HepG2 (cell line): ENCODE data around the gene LHPP. TPM values are rescaled to one million over a fixed set of nuclear protein-coding genes. Genes with fewer than 3 reads are reported as not detected.
A peak's percentile ranks its signal among the peaks of the same experiment; 100 is the strongest.

ENCODE experiments used
- ATAC-seq: fragments of 200-7000 bp; cut with Tn5 transposase; 3 replicates; pipeline ENCODE4 v1.9.1; 2020; ENCODE audit warnings: mild to moderate bottlenecking, moderate library complexity
- BruUV-seq: library from RNA; stranded (reverse); fragments of 400-500 nt; replicated peaks from 2 replicates; lab custom pipeline; 2021; lab: Mats Ljungman, UMichigan
- CTCF ChIA-PET: fragments of 300-600 bp; formaldehyde crosslinking; extraction: SDS; loops from one replicate; lab custom pipeline; 2021; ENCODE audit warnings: low total read pairs, inconsistent platforms, low intra/inter-chr PET ratio; lab: Yijun Ruan, JAX
- POLR2A ChIA-PET: fragments of 350-600 bp; sonication (Branson Sonifier 250); formaldehyde crosslinking; loops from one replicate; lab custom pipeline; 2020; ENCODE audit warnings: antibody characterized with exemption, inconsistent platforms; lab: Yijun Ruan, JAX
- DNase-seq: peaks from one replicate; pipeline ENCODE4 v3.0.0-alpha.2; 2015; ENCODE audit warnings: low spot score
- FAIRE-seq: peaks from 3 replicates; lab custom pipeline; 2011; peaks lifted over from hg19 to GRCh38; lab: Jason Lieb, UNC
- H2AFZ ChIP-seq: one replicate; pipeline ENCODE4 v1.6.1; 2011; ENCODE audit warnings: low read length, inconsistent platforms
- H3K27ac ChIP-seq: fragments of 300-600 bp; 3 replicates; pipeline ENCODE4 v1.8.0; 2011; ENCODE audit warnings: mixed run types, mild to moderate bottlenecking, mixed read lengths, low read length, inconsistent platforms; ENCODE audit not compliant: insufficient read depth; ENCODE audit errors: extremely low read length
- H3K27me3 ChIP-seq, 2 experiments: fragments of 200-600 bp in 1 of 2; 2 replicates in 1 of 2; 3 replicates in 1 of 2; pipeline versions ENCODE4 v1.6.0 to v1.8.0; 2011; ENCODE audit warnings: low read length in 2 of 2, mild to moderate bottlenecking in 2 of 2, moderate library complexity in 2 of 2, inconsistent platforms in 1 of 2; ENCODE audit not compliant: insufficient read depth in 2 of 2, control insufficient read depth in 1 of 2
- H3K36me3 ChIP-seq, 2 experiments: fragments of 200-600 bp in 1 of 2; replicated peaks in 1 of 2; 2 replicates in 1 of 2; 3 replicates in 1 of 2; pipeline versions ENCODE4 v1.5.1 to v1.8.0; 2011; ENCODE audit warnings: low read length in 2 of 2, inconsistent platforms in 1 of 2; ENCODE audit not compliant: insufficient read depth in 2 of 2, control insufficient read depth in 1 of 2
- H3K4me1 ChIP-seq: 2 replicates; pipeline ENCODE4 v1.5.1; 2012; ENCODE audit warnings: low read length, inconsistent platforms; ENCODE audit not compliant: insufficient read depth
- H3K4me2 ChIP-seq: 2 replicates; pipeline ENCODE4 v1.6.0; 2011; ENCODE audit warnings: low read depth, low read length, inconsistent platforms
- H3K4me3 ChIP-seq, 3 experiments: fragments of 200-600 bp in 1 of 3; sonication (generic), shearing (Covaris generic) in 1 of 3; replicated peaks in 1 of 3; 2 replicates each; pipeline ENCODE4 v1.5.1; 2011 to 2016; ENCODE audit warnings: low read length in 3 of 3, inconsistent platforms in 2 of 3, low read depth in 2 of 3, mild to moderate bottlenecking in 2 of 3, control low read depth in 1 of 3, mixed read lengths in 1 of 3; ENCODE audit not compliant: insufficient read depth in 1 of 3
- H3K79me2 ChIP-seq: one replicate; pipeline ENCODE4 v1.6.1; 2011; ENCODE audit warnings: low read length, inconsistent platforms; ENCODE audit not compliant: insufficient read depth
- H3K9ac ChIP-seq: 2 replicates; pipeline ENCODE4 v1.6.0; 2011; ENCODE audit warnings: mild to moderate bottlenecking, low read depth, low read length, inconsistent platforms; ENCODE audit not compliant: insufficient read depth
- H3K9me3 ChIP-seq: 2 replicates; pipeline ENCODE4 v1.5.1; 2012; ENCODE audit warnings: mild to moderate bottlenecking, low read length
- H4K20me1 ChIP-seq: 2 replicates; pipeline ENCODE4 v1.6.0; 2011; ENCODE audit warnings: inconsistent platforms, mild to moderate bottlenecking, low read length, moderate library complexity; ENCODE audit not compliant: insufficient read depth
- ATAD3A ChIP-seq: sonication (generic); formaldehyde crosslinking; IDR thresholded peaks from 2 replicates; pipeline ENCODE4 v1.4.0; 2020; ENCODE audit warnings: missing genetic modification reagents
- FOXJ3 ChIP-seq: sonication (generic); formaldehyde crosslinking; IDR thresholded peaks from 2 replicates; pipeline ENCODE4 v1.4.0; 2020; ENCODE audit warnings: missing genetic modification reagents, mild to moderate bottlenecking, borderline replicate concordance
- FOXK2 ChIP-seq: fragments of 450-650 bp; IDR thresholded peaks from 2 replicates; pipeline ENCODE4 v1.6.1; 2016
- HNRNPUL1 ChIP-seq: fragments of 200-400 bp; formaldehyde crosslinking; IDR thresholded peaks from 2 replicates; pipeline ENCODE4 v1.6.1; 2017; ENCODE audit warnings: low read depth, mild to moderate bottlenecking, low read length, moderate library complexity
- HOMEZ ChIP-seq: IDR thresholded peaks from 2 replicates; pipeline ENCODE4 v1.6.1; 2016; ENCODE audit warnings: low read depth
- IRX3 ChIP-seq: sonication (generic); formaldehyde crosslinking; IDR thresholded peaks from 2 replicates; pipeline ENCODE4 v1.8.1; 2023; ENCODE audit warnings: mild to moderate bottlenecking, low read depth, missing genetic modification reagents, borderline replicate concordance
- JUN ChIP-seq: sonication (generic); formaldehyde crosslinking; IDR thresholded peaks from 2 replicates; pipeline ENCODE4 v1.4.0; 2020; ENCODE audit warnings: mild to moderate bottlenecking, missing genetic modification reagents
- KLF13 ChIP-seq: sonication (generic); formaldehyde crosslinking; IDR thresholded peaks from 2 replicates; pipeline ENCODE4 v1.4.0; 2020; ENCODE audit warnings: mild to moderate bottlenecking, missing genetic modification reagents
- MAFG ChIP-seq: sonication (generic); formaldehyde crosslinking; IDR thresholded peaks from 2 replicates; pipeline ENCODE4 v1.5.1; 2020; ENCODE audit warnings: mild to moderate bottlenecking, missing genetic modification reagents
- NCOR1 ChIP-seq: fragments of 200-600 bp; sonication (generic); IDR thresholded peaks from 2 replicates; pipeline ENCODE4 v1.7.0; 2017; ENCODE audit warnings: antibody characterized with exemption, low read length, borderline replicate concordance
- NFE2L2 ChIP-seq: fragments of 150-350 bp; IDR thresholded peaks from 2 replicates; pipeline ENCODE4 v1.6.1; 2014; ENCODE audit warnings: low read length
- RAD21 ChIP-seq: fragments of 450-650 bp; formaldehyde crosslinking; IDR thresholded peaks from 2 replicates; pipeline ENCODE4 v1.5.0; 2020; ENCODE audit warnings: mild to moderate bottlenecking
- RFX5 ChIP-seq: IDR thresholded peaks from 2 replicates; pipeline ENCODE4 v1.6.1; 2011; ENCODE audit warnings: low read depth, low read length, improper control_type of control experiment
- SIX1 ChIP-seq: sonication (generic); formaldehyde crosslinking; IDR thresholded peaks from 2 replicates; pipeline ENCODE4 v1.4.0; 2020; ENCODE audit warnings: missing genetic modification reagents, borderline replicate concordance
- SSRP1 ChIP-seq: IDR thresholded peaks from 2 replicates; pipeline ENCODE4 v1.6.1; 2016; ENCODE audit warnings: control low read depth
- STAG1 ChIP-seq: sonication (generic); formaldehyde crosslinking; IDR thresholded peaks from 2 replicates; pipeline ENCODE4 v1.4.0; 2020; ENCODE audit warnings: missing genetic modification reagents
- TP53 ChIP-seq: sonication (generic); formaldehyde crosslinking; conservative IDR thresholded peaks from 2 replicates; pipeline ENCODE4 v1.4.0; 2020; ENCODE audit warnings: missing genetic modification reagents
- XBP1 ChIP-seq: sonication (generic); formaldehyde crosslinking; IDR thresholded peaks from 2 replicates; pipeline ENCODE4 v1.5.0; 2020; ENCODE audit warnings: missing genetic modification reagents
- ZBTB4 ChIP-seq: sonication (generic); formaldehyde crosslinking; IDR thresholded peaks from 2 replicates; pipeline ENCODE4 v1.4.0; 2020; ENCODE audit warnings: missing genetic modification reagents, mild to moderate bottlenecking, borderline replicate concordance
- ZC3H4 ChIP-seq: sonication (generic); formaldehyde crosslinking; IDR thresholded peaks from 2 replicates; pipeline ENCODE4 v1.4.0; 2020; ENCODE audit warnings: missing genetic modification reagents, borderline replicate concordance
- ZNF180 ChIP-seq: sonication (generic); formaldehyde crosslinking; IDR thresholded peaks from 2 replicates; pipeline ENCODE4 v1.4.0; 2020; ENCODE audit warnings: low read depth, missing genetic modification reagents, borderline replicate concordance
- ZNF761 ChIP-seq: sonication (generic); formaldehyde crosslinking; conservative IDR thresholded peaks from 2 replicates; pipeline ENCODE4 v1.4.0; 2020; ENCODE audit warnings: mild to moderate bottlenecking, missing genetic modification reagents
- ZNF776 ChIP-seq: sonication (generic); formaldehyde crosslinking; IDR thresholded peaks from 2 replicates; pipeline ENCODE4 v1.4.0; 2020; ENCODE audit warnings: mild to moderate bottlenecking, missing genetic modification reagents
- ZNF891 ChIP-seq: sonication (generic); formaldehyde crosslinking; IDR thresholded peaks from 2 replicates; pipeline ENCODE4 v1.5.0; 2020; ENCODE audit warnings: mild to moderate bottlenecking, missing genetic modification reagents
- ZSCAN22 ChIP-seq: sonication (generic); formaldehyde crosslinking; IDR thresholded peaks from 2 replicates; pipeline ENCODE4 v1.4.0; 2020; ENCODE audit warnings: mild to moderate bottlenecking, missing genetic modification reagents
- WGBS: methylation state at CpG from one replicate; pipeline ENCODE4 v1.1.6; 2017; ENCODE audit warnings: low lambda C conversion rate; 5-methylcytosine and 5-hydroxymethylcytosine counted together
- in situ Hi-C: cut with HindIII; loops from 2 replicates; pipeline ENCODE4 v1.10.0; 2017; ENCODE audit warnings: low pct_unique_long_range_greater_than_20kb; ENCODE audit not compliant: extremely low pct_ligation_motif_present
- intact Hi-C: fragments of 100-400 bp; cut with micrococcal nuclease; formaldehyde crosslinking; loops from one replicate; pipeline ENCODE4 v1.10.0; 2022; ENCODE audit not compliant: unreplicated experiment
- polyA plus RNA-seq, 8 experiments: library from polyadenylated mRNA; depleted of rRNA in 3 of 8; stranded (reverse) in 7 of 8; unstranded in 1 of 8; fragments of >200 nt; fragmentation: Illumina TruSeq in 4 of 8; extraction: Trizol in 4 of 8; gene quantifications; 2 replicates each; pipeline versions ENCODE4 v1.2.1 to v1.2.3, GENCODE V29; 2011 to 2016; ENCODE audit warnings: low read depth in 4 of 8, missing spikeins in 1 of 8, mixed read lengths in 1 of 8; ENCODE audit not compliant: insufficient read depth in 1 of 8
- total RNA-seq, 5 experiments: library from RNA; depleted of rRNA; stranded (reverse); fragments of >200 nt; fragmentation: Illumina TruSeq; extraction: Trizol; gene quantifications; 2 replicates each; pipeline ENCODE4 v1.2.3, GENCODE V29; 2016; ENCODE audit warnings: low read depth in 1 of 5

LHPP gene
- total and polyA plus RNA-seq, 2 of the 13 experiments (the other 11 are each of a cell fraction or from before 2014, with no cell fraction given) = 5.2 to 13.1 TPM

GRCh38 chr10:124632064-124632531 lies 170.5 kb downstream of the LHPP start:
- DNase-seq (peak; percentile 8), FAIRE-seq (no peak), ATAC-seq (peak; percentile 62)
- Histone ChIP-seq H3K36me3 (peaks cover 0 to 3% of the 10 kb centered on the region in 2 experiments; a peak in 2 of 5 replicates), H3K79me2 (no peaks in the 10 kb centered on the region), H3K4me1 (no peaks in the 10 kb centered on the region), H3K9ac (no peak overlapping the region), H3K27ac (no peak overlapping the region), H3K4me3 (no peak overlapping the region), H3K9me3 (no peaks in the 10 kb centered on the region), H2AFZ (no peak overlapping the region), H3K4me2 (no peak overlapping the region), H4K20me1 (no peaks in the 10 kb centered on the region), H3K27me3 (no peaks in the 10 kb centered on the region)
- CTCF ChIA-PET = interaction anchor here (0.9 to 1.5 kb wide), 2 partner anchors 109 to 114 kb away, joined by 3 to 7 read pairs; no protein-coding TSS in a partner anchor
- no TSS peak for BruUV-seq
- intact Hi-C loops (loop anchor here (1.0 kb wide), 2 partner anchors 39 to 109 kb away; no protein-coding TSS in a partner anchor), in situ Hi-C loops (no loop called here)
- POLR2A ChIA-PET = no interaction called here
- WGBS = 89% methylated on average over 14 of the region's 19 CpGs
- TF ChIP-seq ZNF891 (no peak), MAFG (CRISPR knock-in tag) (no peak), NFE2L2 (no peak), NCOR1 (no peak), ATAD3A (CRISPR knock-in tag) (no peak), FOXJ3 (no peak), ZNF761 (CRISPR knock-in tag) (no peak), ZNF776 (no peak), IRX3 (CRISPR knock-in tag) (no peak), ZNF180 (no peak), XBP1 (no peak), HOMEZ (CRISPR knock-in tag) (no peak), STAG1 (CRISPR knock-in tag) (peak; percentile 69), ZBTB4 (0 out of 2 replicates have a peak, but pooled peaks have one; percentile 21), RAD21 (peak; percentile 52; the same call in 1 of the 2 replicates), ZC3H4 (CRISPR knock-in tag) (no peak), RFX5 (no peak), SSRP1 (CRISPR knock-in tag) (no peak), KLF13 (CRISPR knock-in tag) (no peak), FOXK2 (no peak), JUN (no peak), TP53 (CRISPR knock-in tag) (no peak), ZSCAN22 (no peak), SIX1 (CRISPR knock-in tag) (no peak), HNRNPUL1 (no peak)
